Measurements from ENCODE around the gene PALM2AKAP2. TPM values are rescaled to one million over a fixed set of nuclear protein-coding genes. Genes with fewer than 3 reads are reported as not detected.
A peak's percentile ranks its signal among the peaks of the same experiment; 100 is the strongest.

The PALM2AKAP2 gene
- total and polyA plus RNA-seq, 2 experiments from 2014 or later, result 2.5 to 7.9 TPM

DNA sequence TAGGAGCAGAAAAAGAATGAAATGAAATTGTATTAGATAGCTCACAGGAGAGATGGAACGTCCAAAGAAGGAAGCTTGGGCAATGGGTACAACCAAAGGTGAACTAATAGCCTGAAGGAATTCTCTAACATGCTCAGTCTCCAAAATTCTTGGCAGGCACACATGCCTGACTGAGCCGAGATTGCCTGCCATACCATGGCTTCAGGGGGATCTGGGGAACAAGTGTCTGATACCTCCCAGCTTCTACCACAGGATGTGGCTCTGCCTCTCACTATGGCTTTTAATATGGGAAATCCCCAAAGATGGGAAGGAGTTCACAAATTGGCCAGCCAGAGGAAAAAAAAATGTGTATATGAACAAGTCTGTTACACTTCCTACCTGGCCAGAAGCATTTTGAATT is 3.6 kb upstream of the PALM2AKAP2 start:
- peaks cover 10% of the 10 kb centered on the region; the same call in 1 of the 2 replicates for H3K9me2 ChIP-seq (ENCODE audit: insufficient read depth)
- DNase-seq (ENCODE audit: low spot score), result no peak
- H3K27ac ChIP-seq (ENCODE audit: low read depth), result no peak overlapping the region
- peak overlapping the region; percentile 66 for H2AFZ ChIP-seq
- H4K20me1 ChIP-seq (replicated peaks; ENCODE audit: insufficient read depth), result no peaks in the 10 kb centered on the region
- TF ChIP-seq, protein P1, sequence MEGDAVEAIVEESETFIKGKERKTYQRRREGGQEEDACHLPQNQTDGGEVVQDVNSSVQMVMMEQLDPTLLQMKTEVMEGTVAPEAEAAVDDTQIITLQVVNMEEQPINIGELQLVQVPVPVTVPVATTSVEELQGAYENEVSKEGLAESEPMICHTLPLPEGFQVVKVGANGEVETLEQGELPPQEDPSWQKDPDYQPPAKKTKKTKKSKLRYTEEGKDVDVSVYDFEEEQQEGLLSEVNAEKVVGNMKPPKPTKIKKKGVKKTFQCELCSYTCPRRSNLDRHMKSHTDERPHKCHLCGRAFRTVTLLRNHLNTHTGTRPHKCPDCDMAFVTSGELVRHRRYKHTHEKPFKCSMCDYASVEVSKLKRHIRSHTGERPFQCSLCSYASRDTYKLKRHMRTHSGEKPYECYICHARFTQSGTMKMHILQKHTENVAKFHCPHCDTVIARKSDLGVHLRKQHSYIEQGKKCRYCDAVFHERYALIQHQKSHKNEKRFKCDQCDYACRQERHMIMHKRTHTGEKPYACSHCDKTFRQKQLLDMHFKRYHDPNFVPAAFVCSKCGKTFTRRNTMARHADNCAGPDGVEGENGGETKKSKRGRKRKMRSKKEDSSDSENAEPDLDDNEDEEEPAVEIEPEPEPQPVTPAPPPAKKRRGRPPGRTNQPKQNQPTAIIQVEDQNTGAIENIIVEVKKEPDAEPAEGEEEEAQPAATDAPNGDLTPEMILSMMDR (conservative IDR thresholded peaks at IDR 0.05; ENCODE audit: low read depth in 2 of 2), result no peak
- TF ChIP-seq, protein P2, sequence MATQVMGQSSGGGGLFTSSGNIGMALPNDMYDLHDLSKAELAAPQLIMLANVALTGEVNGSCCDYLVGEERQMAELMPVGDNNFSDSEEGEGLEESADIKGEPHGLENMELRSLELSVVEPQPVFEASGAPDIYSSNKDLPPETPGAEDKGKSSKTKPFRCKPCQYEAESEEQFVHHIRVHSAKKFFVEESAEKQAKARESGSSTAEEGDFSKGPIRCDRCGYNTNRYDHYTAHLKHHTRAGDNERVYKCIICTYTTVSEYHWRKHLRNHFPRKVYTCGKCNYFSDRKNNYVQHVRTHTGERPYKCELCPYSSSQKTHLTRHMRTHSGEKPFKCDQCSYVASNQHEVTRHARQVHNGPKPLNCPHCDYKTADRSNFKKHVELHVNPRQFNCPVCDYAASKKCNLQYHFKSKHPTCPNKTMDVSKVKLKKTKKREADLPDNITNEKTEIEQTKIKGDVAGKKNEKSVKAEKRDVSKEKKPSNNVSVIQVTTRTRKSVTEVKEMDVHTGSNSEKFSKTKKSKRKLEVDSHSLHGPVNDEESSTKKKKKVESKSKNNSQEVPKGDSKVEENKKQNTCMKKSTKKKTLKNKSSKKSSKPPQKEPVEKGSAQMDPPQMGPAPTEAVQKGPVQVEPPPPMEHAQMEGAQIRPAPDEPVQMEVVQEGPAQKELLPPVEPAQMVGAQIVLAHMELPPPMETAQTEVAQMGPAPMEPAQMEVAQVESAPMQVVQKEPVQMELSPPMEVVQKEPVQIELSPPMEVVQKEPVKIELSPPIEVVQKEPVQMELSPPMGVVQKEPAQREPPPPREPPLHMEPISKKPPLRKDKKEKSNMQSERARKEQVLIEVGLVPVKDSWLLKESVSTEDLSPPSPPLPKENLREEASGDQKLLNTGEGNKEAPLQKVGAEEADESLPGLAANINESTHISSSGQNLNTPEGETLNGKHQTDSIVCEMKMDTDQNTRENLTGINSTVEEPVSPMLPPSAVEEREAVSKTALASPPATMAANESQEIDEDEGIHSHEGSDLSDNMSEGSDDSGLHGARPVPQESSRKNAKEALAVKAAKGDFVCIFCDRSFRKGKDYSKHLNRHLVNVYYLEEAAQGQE (IDR thresholded peaks at IDR 0.05; ENCODE audit: unreplicated experiment), result no peak
- TF ChIP-seq EZH2phosphoT487 (IDR thresholded peaks at IDR 0.05; ENCODE audit: unreplicated experiment) (no peak), NANOG (IDR thresholded peaks at IDR 0.05; ENCODE audit: borderline replicate concordance) (no peak), POLR2AphosphoS5 (IDR thresholded peaks at IDR 0.05; ENCODE audit: low read depth) (no peak), EZH2 (IDR thresholded peaks at IDR 0.05; ENCODE audit: low read depth, unreplicated experiment) (no peak), STAT1 (IDR thresholded peaks at IDR 0.05; ENCODE audit: unreplicated experiment) (no peak), ZNF331 (CRISPR knock-in tag; IDR thresholded peaks at IDR 0.05; ENCODE audit: low read depth) (no peak), ZNF114 (CRISPR knock-in tag; IDR thresholded peaks at IDR 0.05) (no peak), JUNB (IDR thresholded peaks at IDR 0.05; ENCODE audit: unreplicated experiment) (no peak), ETS1 (IDR thresholded peaks at IDR 0.05) (no peak)
- TF ChIP-seq, protein P3, sequence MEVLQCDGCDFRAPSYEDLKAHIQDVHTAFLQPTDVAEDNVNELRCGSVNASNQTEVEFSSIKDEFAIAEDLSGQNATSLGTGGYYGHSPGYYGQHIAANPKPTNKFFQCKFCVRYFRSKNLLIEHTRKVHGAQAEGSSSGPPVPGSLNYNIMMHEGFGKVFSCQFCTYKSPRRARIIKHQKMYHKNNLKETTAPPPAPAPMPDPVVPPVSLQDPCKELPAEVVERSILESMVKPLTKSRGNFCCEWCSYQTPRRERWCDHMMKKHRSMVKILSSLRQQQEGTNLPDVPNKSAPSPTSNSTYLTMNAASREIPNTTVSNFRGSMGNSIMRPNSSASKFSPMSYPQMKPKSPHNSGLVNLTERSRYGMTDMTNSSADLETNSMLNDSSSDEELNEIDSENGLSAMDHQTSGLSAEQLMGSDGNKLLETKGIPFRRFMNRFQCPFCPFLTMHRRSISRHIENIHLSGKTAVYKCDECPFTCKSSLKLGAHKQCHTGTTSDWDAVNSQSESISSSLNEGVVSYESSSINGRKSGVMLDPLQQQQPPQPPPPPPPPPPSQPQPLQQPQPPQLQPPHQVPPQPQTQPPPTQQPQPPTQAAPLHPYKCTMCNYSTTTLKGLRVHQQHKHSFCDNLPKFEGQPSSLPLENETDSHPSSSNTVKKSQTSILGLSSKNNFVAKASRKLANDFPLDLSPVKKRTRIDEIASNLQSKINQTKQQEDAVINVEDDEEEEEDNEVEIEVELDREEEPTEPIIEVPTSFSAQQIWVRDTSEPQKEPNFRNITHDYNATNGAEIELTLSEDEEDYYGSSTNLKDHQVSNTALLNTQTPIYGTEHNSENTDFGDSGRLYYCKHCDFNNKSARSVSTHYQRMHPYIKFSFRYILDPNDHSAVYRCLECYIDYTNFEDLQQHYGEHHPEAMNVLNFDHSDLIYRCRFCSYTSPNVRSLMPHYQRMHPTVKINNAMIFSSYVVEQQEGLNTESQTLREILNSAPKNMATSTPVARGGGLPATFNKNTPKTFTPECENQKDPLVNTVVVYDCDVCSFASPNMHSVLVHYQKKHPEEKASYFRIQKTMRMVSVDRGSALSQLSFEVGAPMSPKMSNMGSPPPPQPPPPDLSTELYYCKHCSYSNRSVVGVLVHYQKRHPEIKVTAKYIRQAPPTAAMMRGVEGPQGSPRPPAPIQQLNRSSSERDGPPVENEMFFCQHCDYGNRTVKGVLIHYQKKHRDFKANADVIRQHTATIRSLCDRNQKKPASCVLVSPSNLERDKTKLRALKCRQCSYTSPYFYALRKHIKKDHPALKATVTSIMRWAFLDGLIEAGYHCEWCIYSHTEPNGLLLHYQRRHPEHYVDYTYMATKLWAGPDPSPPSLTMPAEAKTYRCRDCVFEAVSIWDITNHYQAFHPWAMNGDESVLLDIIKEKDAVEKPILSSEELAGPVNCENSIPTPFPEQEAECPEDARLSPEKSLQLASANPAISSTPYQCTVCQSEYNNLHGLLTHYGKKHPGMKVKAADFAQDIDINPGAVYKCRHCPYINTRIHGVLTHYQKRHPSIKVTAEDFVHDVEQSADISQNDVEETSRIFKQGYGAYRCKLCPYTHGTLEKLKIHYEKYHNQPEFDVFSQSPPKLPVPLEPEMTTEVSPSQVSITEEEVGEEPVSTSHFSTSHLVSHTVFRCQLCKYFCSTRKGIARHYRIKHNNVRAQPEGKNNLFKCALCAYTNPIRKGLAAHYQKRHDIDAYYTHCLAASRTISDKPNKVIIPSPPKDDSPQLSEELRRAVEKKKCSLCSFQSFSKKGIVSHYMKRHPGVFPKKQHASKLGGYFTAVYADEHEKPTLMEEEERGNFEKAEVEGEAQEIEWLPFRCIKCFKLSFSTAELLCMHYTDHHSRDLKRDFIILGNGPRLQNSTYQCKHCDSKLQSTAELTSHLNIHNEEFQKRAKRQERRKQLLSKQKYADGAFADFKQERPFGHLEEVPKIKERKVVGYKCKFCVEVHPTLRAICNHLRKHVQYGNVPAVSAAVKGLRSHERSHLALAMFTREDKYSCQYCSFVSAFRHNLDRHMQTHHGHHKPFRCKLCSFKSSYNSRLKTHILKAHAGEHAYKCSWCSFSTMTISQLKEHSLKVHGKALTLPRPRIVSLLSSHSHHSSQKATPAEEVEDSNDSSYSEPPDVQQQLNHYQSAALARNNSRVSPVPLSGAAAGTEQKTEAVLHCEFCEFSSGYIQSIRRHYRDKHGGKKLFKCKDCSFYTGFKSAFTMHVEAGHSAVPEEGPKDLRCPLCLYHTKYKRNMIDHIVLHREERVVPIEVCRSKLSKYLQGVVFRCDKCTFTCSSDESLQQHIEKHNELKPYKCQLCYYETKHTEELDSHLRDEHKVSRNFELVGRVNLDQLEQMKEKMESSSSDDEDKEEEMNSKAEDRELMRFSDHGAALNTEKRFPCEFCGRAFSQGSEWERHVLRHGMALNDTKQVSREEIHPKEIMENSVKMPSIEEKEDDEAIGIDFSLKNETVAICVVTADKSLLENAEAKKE (CRISPR knock-in tag; IDR thresholded peaks at IDR 0.05), result no peak
- H3K4me3 ChIP-seq, result no peak overlapping the region
- no peaks in the 10 kb centered on the region for H3F3A ChIP-seq (replicated peaks; ENCODE audit: low read depth)
- H3K4me2 ChIP-seq, result no peak overlapping the region
- peaks cover 20% of the 10 kb centered on the region for H3K27me3 ChIP-seq (ENCODE audit: insufficient read depth)
- H3K4me1 ChIP-seq (ENCODE audit: insufficient read depth), result peaks cover 14% of the 10 kb centered on the region; the same call in 1 of the 2 replicates
- Mint-ChIP-seq H3K27ac (no peak overlapping the region), H3K36me3 (ENCODE audit: low read depth) (no peaks in the 10 kb centered on the region), H3K9me3 (no peaks in the 10 kb centered on the region), H3K4me1 (peaks cover 16% of the 10 kb centered on the region), H3K4me3 (no peak overlapping the region), H3K27me3 (ENCODE audit: insufficient read depth, low read depth, poor library complexity) (peaks cover 14% of the 10 kb centered on the region)
- peaks cover 6% of the 10 kb centered on the region; the same call in 1 of the 2 replicates for H3K79me2 ChIP-seq (replicated peaks; ENCODE audit: insufficient read depth)
- H3K36me3 ChIP-seq (ENCODE audit: insufficient read depth), result no peaks in the 10 kb centered on the region
- no peak for ATAC-seq

Data from GM23338 (cell line).